GM13976 (cell line): ENCODE measurements around the gene FOXN4.

Experiments used
- DNase-seq: peaks from one replicate; pipeline ENCODE4 v3.0.0; 2012; ENCODE audit warnings: low spot score
- in situ Hi-C: fragments of 300-500 bp; cut with MboI; formaldehyde crosslinking; loops from one replicate; pipeline ENCODE4 v1.12.0; 2022; ENCODE audit warnings: low sequenced_read_pairs, mixed read lengths, inconsistent platforms; ENCODE audit not compliant: unreplicated experiment
- TF ChIP-seq, protein P1 (sequence below): IDR thresholded peaks from 2 replicates; pipeline ENCODE4 v1.5.1; 2012; ENCODE audit warnings: borderline replicate concordance, mild to moderate bottlenecking; ENCODE audit not compliant: insufficient read depth; ENCODE audit errors: extremely low read depth, missing control alignments, control extremely low read depth

Gene FOXN4

GRCh38 chr12:109346920-109347319, 37.8 kb upstream of the FOXN4 start:
- DNase-seq = no peak
- TF ChIP-seq, protein P1, sequence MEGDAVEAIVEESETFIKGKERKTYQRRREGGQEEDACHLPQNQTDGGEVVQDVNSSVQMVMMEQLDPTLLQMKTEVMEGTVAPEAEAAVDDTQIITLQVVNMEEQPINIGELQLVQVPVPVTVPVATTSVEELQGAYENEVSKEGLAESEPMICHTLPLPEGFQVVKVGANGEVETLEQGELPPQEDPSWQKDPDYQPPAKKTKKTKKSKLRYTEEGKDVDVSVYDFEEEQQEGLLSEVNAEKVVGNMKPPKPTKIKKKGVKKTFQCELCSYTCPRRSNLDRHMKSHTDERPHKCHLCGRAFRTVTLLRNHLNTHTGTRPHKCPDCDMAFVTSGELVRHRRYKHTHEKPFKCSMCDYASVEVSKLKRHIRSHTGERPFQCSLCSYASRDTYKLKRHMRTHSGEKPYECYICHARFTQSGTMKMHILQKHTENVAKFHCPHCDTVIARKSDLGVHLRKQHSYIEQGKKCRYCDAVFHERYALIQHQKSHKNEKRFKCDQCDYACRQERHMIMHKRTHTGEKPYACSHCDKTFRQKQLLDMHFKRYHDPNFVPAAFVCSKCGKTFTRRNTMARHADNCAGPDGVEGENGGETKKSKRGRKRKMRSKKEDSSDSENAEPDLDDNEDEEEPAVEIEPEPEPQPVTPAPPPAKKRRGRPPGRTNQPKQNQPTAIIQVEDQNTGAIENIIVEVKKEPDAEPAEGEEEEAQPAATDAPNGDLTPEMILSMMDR = no peak
- in situ Hi-C loops = no loop called here

DNA sequence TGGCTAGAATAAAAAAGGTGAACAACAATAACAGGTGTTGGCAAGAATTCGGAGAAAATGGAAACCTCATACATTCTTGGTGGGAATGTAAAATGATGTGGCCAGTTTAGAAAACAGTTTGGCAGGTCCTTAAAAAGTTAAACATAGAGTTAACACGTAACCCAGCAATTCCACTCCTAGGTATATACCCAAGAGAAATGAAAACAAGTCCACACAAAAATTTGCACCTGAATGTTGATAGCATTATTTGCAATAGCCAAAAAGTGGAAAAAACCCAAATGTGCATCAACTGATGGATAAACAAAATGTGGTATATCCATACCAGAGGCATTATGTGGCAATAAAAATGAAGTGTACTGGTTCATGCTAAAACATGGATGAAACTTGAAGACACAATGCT, 36.3 kb upstream of the FOXN4 start:
- in situ Hi-C loops = no loop called here
- TF ChIP-seq, protein P1 = no peak
- DNase-seq = no peak

- no peak for DNase-seq
- TF ChIP-seq, protein P1 = no peak
- in situ Hi-C loops = no loop called here
Measured at GRCh38 chr12:109343677-109344076, 34.6 kb upstream of the FOXN4 start.

DNA sequence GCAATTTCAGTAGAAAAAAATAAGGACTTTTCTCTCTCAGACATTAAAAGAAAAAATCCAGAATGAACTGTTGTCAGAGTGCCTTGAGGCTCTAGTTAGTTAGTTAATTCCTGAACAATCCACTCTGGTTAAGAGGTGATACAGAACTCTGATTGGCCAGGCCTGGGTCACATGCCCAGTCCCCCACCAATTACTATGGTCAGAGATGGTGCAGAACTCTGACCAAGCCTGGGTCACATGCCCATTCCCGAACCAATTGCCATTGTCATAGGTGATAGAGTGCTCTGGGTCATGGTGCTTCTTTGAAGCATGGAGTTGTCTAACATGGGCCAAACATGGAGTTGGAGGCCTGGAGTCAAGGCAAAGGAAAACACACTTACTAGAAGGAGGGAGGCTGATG, 27.5 kb upstream of the FOXN4 start:
- DNase-seq = no peak
- in situ Hi-C loops = no loop called here
- TF ChIP-seq, protein P1 = no peak

GRCh38 chr12:109334887-109335286, 25.8 kb upstream of the FOXN4 start:
- DNase-seq = no peak
- TF ChIP-seq, protein P1 = no peak
- in situ Hi-C loops = no loop called here

DNA sequence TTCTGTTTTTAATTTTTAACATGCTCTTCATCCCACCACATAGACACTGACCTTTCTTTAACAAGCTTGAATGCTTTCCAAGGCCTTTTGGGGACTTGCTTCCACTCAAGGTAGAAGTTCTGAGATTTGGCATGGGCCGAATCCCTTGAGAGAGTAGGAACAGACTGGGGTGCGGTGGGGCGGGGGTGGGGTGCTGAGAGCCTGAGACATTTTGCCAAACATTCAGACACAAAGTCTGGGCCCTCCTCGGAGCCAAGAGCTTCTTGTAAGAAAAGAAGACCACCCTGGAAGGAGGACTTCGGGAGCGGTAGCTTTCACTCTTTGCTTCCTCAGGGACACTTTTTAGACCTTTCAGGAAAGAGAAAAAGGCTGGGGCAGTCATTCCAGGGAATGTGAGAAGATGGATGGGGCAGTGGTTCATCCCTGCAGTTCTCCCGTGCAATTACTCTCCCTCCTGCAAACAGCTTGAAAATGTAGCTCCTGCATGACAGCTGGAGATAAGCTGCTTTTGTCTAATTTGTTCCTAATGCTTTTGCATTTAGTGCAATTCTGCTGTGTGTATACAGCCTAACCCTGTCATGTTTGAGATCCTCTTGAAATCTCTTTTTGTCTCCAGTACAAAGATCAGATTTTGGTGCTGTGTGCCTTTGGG, 22.3 kb upstream of the FOXN4 start:
- in situ Hi-C loops = no loop called here
- DNase-seq = no peak

More for the DNA sequence above, 22.3 kb upstream of the FOXN4 start:
- TF ChIP-seq, protein P1 = no peak
